HepG2 (cell line): Measurements from ENCODE around the gene CNGA3. TPM values are rescaled to one million over a fixed set of nuclear protein-coding genes. Genes with fewer than 3 reads are reported as not detected.

ENCODE experiments used
- ATAC-seq: fragments of 200-7000 bp; cut with Tn5 transposase; 3 replicates; pipeline ENCODE4 v1.9.1; 2020; ENCODE audit warnings: mild to moderate bottlenecking, moderate library complexity
- BruUV-seq: library from RNA; stranded (reverse); fragments of 400-500 nt; replicated peaks from 2 replicates; lab custom pipeline; 2021; lab: Mats Ljungman, UMichigan
- CTCF ChIA-PET: fragments of 300-600 bp; formaldehyde crosslinking; extraction: SDS; loops from one replicate; lab custom pipeline; 2021; ENCODE audit warnings: low total read pairs, inconsistent platforms, low intra/inter-chr PET ratio; lab: Yijun Ruan, JAX
- POLR2A ChIA-PET: fragments of 350-600 bp; sonication (Branson Sonifier 250); formaldehyde crosslinking; loops from one replicate; lab custom pipeline; 2020; ENCODE audit warnings: antibody characterized with exemption, inconsistent platforms; lab: Yijun Ruan, JAX
- DNase-seq: peaks from one replicate; pipeline ENCODE4 v3.0.0-alpha.2; 2015; ENCODE audit warnings: low spot score
- FAIRE-seq: peaks from 3 replicates; lab custom pipeline; 2011; peaks lifted over from hg19 to GRCh38; lab: Jason Lieb, UNC
- H2AFZ ChIP-seq: one replicate; pipeline ENCODE4 v1.6.1; 2011; ENCODE audit warnings: low read length, inconsistent platforms
- H3K27ac ChIP-seq: fragments of 300-600 bp; 3 replicates; pipeline ENCODE4 v1.8.0; 2011; ENCODE audit warnings: mixed run types, mild to moderate bottlenecking, mixed read lengths, low read length, inconsistent platforms; ENCODE audit not compliant: insufficient read depth; ENCODE audit errors: extremely low read length
- H3K27me3 ChIP-seq, 2 experiments: fragments of 200-600 bp in 1 of 2; 2 replicates in 1 of 2; 3 replicates in 1 of 2; pipeline versions ENCODE4 v1.6.0 to v1.8.0; 2011; ENCODE audit warnings: low read length in 2 of 2, mild to moderate bottlenecking in 2 of 2, moderate library complexity in 2 of 2, inconsistent platforms in 1 of 2; ENCODE audit not compliant: insufficient read depth in 2 of 2, control insufficient read depth in 1 of 2
- H3K36me3 ChIP-seq, 2 experiments: fragments of 200-600 bp in 1 of 2; replicated peaks in 1 of 2; 2 replicates in 1 of 2; 3 replicates in 1 of 2; pipeline versions ENCODE4 v1.5.1 to v1.8.0; 2011; ENCODE audit warnings: low read length in 2 of 2, inconsistent platforms in 1 of 2; ENCODE audit not compliant: insufficient read depth in 2 of 2, control insufficient read depth in 1 of 2
- H3K4me1 ChIP-seq: 2 replicates; pipeline ENCODE4 v1.5.1; 2012; ENCODE audit warnings: low read length, inconsistent platforms; ENCODE audit not compliant: insufficient read depth
- H3K4me2 ChIP-seq: 2 replicates; pipeline ENCODE4 v1.6.0; 2011; ENCODE audit warnings: low read depth, low read length, inconsistent platforms
- H3K4me3 ChIP-seq, 3 experiments: fragments of 200-600 bp in 1 of 3; sonication (generic), shearing (Covaris generic) in 1 of 3; replicated peaks in 1 of 3; 2 replicates each; pipeline ENCODE4 v1.5.1; 2011 to 2016; ENCODE audit warnings: low read length in 3 of 3, inconsistent platforms in 2 of 3, low read depth in 2 of 3, mild to moderate bottlenecking in 2 of 3, control low read depth in 1 of 3, mixed read lengths in 1 of 3; ENCODE audit not compliant: insufficient read depth in 1 of 3
- H3K79me2 ChIP-seq: one replicate; pipeline ENCODE4 v1.6.1; 2011; ENCODE audit warnings: low read length, inconsistent platforms; ENCODE audit not compliant: insufficient read depth
- H3K9ac ChIP-seq: 2 replicates; pipeline ENCODE4 v1.6.0; 2011; ENCODE audit warnings: mild to moderate bottlenecking, low read depth, low read length, inconsistent platforms; ENCODE audit not compliant: insufficient read depth
- H3K9me3 ChIP-seq: 2 replicates; pipeline ENCODE4 v1.5.1; 2012; ENCODE audit warnings: mild to moderate bottlenecking, low read length
- H4K20me1 ChIP-seq: 2 replicates; pipeline ENCODE4 v1.6.0; 2011; ENCODE audit warnings: inconsistent platforms, mild to moderate bottlenecking, low read length, moderate library complexity; ENCODE audit not compliant: insufficient read depth
- AKAP8 ChIP-seq: sonication (generic); formaldehyde crosslinking; IDR thresholded peaks from 2 replicates; pipeline ENCODE4 v1.5.1; 2020; ENCODE audit warnings: mild to moderate bottlenecking, missing genetic modification reagents
- ARNTL ChIP-seq: sonication (generic); formaldehyde crosslinking; IDR thresholded peaks from 2 replicates; pipeline ENCODE4 v1.4.0; 2020; ENCODE audit warnings: mild to moderate bottlenecking, missing genetic modification reagents
- GATAD1 ChIP-seq: IDR thresholded peaks from 2 replicates; pipeline ENCODE4 v1.6.1; 2016; ENCODE audit warnings: missing genetic modification reagents, missing compliant biosample characterization
- GPBP1L1 ChIP-seq: sonication (generic); formaldehyde crosslinking; IDR thresholded peaks from 2 replicates; pipeline ENCODE4 v1.5.0; 2020; ENCODE audit warnings: mild to moderate bottlenecking, missing genetic modification reagents
- SP1 ChIP-seq, 2 experiments: fragments of 450-650 bp in 1 of 2; sonication (generic) in 1 of 2; formaldehyde crosslinking in 1 of 2; IDR thresholded peaks; 2 replicates each; pipeline versions ENCODE4 v1.4.0 to v1.6.1; 2016 to 2020; ENCODE audit warnings: missing genetic modification reagents in 1 of 2
- ZHX2 ChIP-seq, 2 experiments: sonication (generic) in 1 of 2; formaldehyde crosslinking in 1 of 2; IDR thresholded peaks; 2 replicates each; pipeline versions ENCODE4 v1.6.1 to v1.9.0; 2014 to 2022; ENCODE audit warnings: antibody characterized with exemption in 1 of 2, borderline replicate concordance in 1 of 2, inconsistent platforms in 1 of 2, low read depth in 1 of 2, missing genetic modification reagents in 1 of 2
- ZNF17 ChIP-seq: sonication (generic); formaldehyde crosslinking; IDR thresholded peaks from 2 replicates; pipeline ENCODE4 v1.5.0; 2020; ENCODE audit warnings: mild to moderate bottlenecking, missing genetic modification reagents
- ZNF18 ChIP-seq: sonication (generic); formaldehyde crosslinking; IDR thresholded peaks from 2 replicates; pipeline ENCODE4 v1.8.0; 2022; ENCODE audit warnings: mild to moderate bottlenecking, missing genetic modification reagents; ENCODE audit not compliant: insufficient replicate concordance
- ZNF20 ChIP-seq: sonication (generic); formaldehyde crosslinking; IDR thresholded peaks from 2 replicates; pipeline ENCODE4 v1.4.0; 2020; ENCODE audit warnings: mild to moderate bottlenecking, moderate library complexity, missing genetic modification reagents
- ZNF34 ChIP-seq: sonication (generic); formaldehyde crosslinking; IDR thresholded peaks from 2 replicates; pipeline ENCODE4 v1.4.0; 2020; ENCODE audit warnings: mild to moderate bottlenecking, missing genetic modification reagents, borderline replicate concordance
- ZNF549 ChIP-seq: sonication (generic); formaldehyde crosslinking; IDR thresholded peaks from 2 replicates; pipeline ENCODE4 v1.5.0; 2020; ENCODE audit warnings: missing genetic modification reagents
- ZNF761 ChIP-seq: sonication (generic); formaldehyde crosslinking; conservative IDR thresholded peaks from 2 replicates; pipeline ENCODE4 v1.4.0; 2020; ENCODE audit warnings: mild to moderate bottlenecking, missing genetic modification reagents
- whole genome bisulfite sequencing: methylation state at CpG from one replicate; pipeline ENCODE4 v1.1.6; 2017; ENCODE audit warnings: low lambda C conversion rate; 5-methylcytosine and 5-hydroxymethylcytosine counted together
- in situ Hi-C: cut with HindIII; loops from 2 replicates; pipeline ENCODE4 v1.10.0; 2017; ENCODE audit warnings: low pct_unique_long_range_greater_than_20kb; ENCODE audit not compliant: extremely low pct_ligation_motif_present
- intact Hi-C: fragments of 100-400 bp; cut with micrococcal nuclease; formaldehyde crosslinking; loops from one replicate; pipeline ENCODE4 v1.10.0; 2022; ENCODE audit not compliant: unreplicated experiment
- polyA plus RNA-seq, 8 experiments: library from polyadenylated mRNA; depleted of rRNA in 3 of 8; stranded (reverse) in 7 of 8; unstranded in 1 of 8; fragments of >200 nt; fragmentation: Illumina TruSeq in 4 of 8; extraction: Trizol in 4 of 8; gene quantifications; 2 replicates each; pipeline versions ENCODE4 v1.2.1 to v1.2.3, GENCODE V29; 2011 to 2016; ENCODE audit warnings: low read depth in 4 of 8, missing spikeins in 1 of 8, mixed read lengths in 1 of 8; ENCODE audit not compliant: insufficient read depth in 1 of 8
- total RNA-seq, 5 experiments: library from RNA; depleted of rRNA; stranded (reverse); fragments of >200 nt; fragmentation: Illumina TruSeq; extraction: Trizol; gene quantifications; 2 replicates each; pipeline ENCODE4 v1.2.3, GENCODE V29; 2016; ENCODE audit warnings: low read depth in 1 of 5

CNGA3 gene
- total and polyA plus RNA-seq, 2 of the 13 experiments (the other 11 are each of a cell fraction or from before 2014, with no cell fraction given) = not detected

GRCh38 chr2:98389251-98389605 lies 43.0 kb downstream of the CNGA3 start:
- Histone ChIP-seq H3K27me3 (peaks cover 0 to 52% of the 10 kb centered on the region in 2 experiments; a peak in 4 of 5 replicates), H2AFZ (no peak overlapping the region), H3K4me3 (no peak overlapping the region), H3K9ac (no peak overlapping the region), H3K4me2 (no peak overlapping the region), H3K79me2 (no peaks in the 10 kb centered on the region), H3K4me1 (no peaks in the 10 kb centered on the region), H4K20me1 (0 out of 2 replicates have a peak, but pooled peaks cover 5% of the 10 kb centered on the region), H3K36me3 (no peaks in the 10 kb centered on the region), H3K27ac (no peak overlapping the region), H3K9me3 (no peaks in the 10 kb centered on the region)
- no peak for DNase-seq
- ChIA-PET POLR2A (no interaction called here), CTCF (no interaction called here)
- in situ Hi-C loops = loop anchor here (10.0 kb wide), 1 partner anchor 684 kb away; no protein-coding TSS in a partner anchor
- no peak for FAIRE-seq
- WGBS = 14% methylated on average over 4 of the region's 4 CpGs
- no peak for TF ChIP-seq AKAP8 (CRISPR knock-in tag)
- TF ChIP-seq ZNF761 (CRISPR knock-in tag) = no peak
- no peak for TF ChIP-seq GATAD1 (CRISPR knock-in tag)
- TF ChIP-seq ZNF18 (CRISPR knock-in tag) = no peak
- TF ChIP-seq ZHX2 (IDR thresholded peaks at IDR 0.05; ENCODE audit: low read depth) = no peak
- no peak for TF ChIP-seq ZHX2 (CRISPR knock-in tag; IDR thresholded peaks at IDR 0.05; ENCODE audit: borderline replicate concordance)
- no peak for TF ChIP-seq ZNF17 (CRISPR knock-in tag)
- no peak for TF ChIP-seq SP1 (IDR thresholded peaks at IDR 0.05)
- no peak for TF ChIP-seq SP1 (CRISPR knock-in tag; IDR thresholded peaks at IDR 0.05)
- TF ChIP-seq ZNF20 (CRISPR knock-in tag) = no peak
- no peak for TF ChIP-seq ARNTL (CRISPR knock-in tag)
- no peak for TF ChIP-seq GPBP1L1 (CRISPR knock-in tag)
- TF ChIP-seq ZNF34 (CRISPR knock-in tag) = no peak
- TF ChIP-seq ZNF549 = no peak
- intact Hi-C loops = no loop called here
- ATAC-seq = no peak
- BruUV-seq = no TSS peak
